GM21526 (cell line): Measurements from ENCODE around the gene PTGFR.

ENCODE experiments used
- ATAC-seq: cut with Tn5 transposase; IDR thresholded peaks from one replicate; pipeline ENCODE4 v1.9.1; 2021; ENCODE audit warnings: moderate library complexity; ENCODE audit not compliant: unreplicated experiment, low FRiP score

Gene PTGFR

DNA sequence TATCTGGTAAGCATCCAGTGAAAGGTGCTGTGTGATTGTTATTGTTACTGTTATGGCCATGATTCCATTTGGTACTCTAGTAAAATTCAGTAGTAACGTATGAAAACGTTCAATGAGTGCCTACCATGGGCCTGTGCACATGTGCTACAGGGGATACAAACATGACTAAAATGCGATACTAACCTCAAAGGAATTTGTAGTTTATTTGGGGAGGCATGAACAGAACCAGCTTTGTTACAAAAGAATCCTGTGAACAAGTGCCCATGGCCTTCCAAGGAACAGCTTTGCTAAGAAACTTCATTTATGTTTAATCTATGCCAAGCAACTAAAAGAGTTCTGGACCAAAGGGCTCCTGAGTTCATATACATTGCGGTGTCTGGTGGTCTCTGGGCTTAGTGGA, 28.7 kb downstream of the PTGFR start:
- ATAC-seq = no peak

DNA sequence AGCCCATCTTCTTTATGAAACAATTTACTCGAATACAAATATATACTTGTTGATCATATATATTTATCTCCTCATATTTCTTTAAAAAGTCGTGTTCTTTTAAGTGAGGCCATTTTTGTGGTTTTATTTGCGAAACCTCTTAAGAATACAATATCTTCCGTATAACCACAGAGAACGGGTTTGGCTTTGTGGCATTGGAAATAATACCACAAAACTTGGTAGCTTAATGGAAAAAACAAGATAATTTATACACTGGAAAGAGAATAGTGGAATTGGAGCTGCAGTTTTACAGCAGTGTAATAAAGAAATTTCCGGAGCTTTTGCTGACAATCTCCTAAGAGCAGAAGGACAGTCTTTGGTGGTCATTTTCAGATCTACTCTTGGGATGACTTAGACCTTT, 29.4 kb downstream of the PTGFR start:
- no peak for ATAC-seq

GRCh38 chr1:78520843-78521242, 30.1 kb downstream of the PTGFR start:
- no peak for ATAC-seq

DNA sequence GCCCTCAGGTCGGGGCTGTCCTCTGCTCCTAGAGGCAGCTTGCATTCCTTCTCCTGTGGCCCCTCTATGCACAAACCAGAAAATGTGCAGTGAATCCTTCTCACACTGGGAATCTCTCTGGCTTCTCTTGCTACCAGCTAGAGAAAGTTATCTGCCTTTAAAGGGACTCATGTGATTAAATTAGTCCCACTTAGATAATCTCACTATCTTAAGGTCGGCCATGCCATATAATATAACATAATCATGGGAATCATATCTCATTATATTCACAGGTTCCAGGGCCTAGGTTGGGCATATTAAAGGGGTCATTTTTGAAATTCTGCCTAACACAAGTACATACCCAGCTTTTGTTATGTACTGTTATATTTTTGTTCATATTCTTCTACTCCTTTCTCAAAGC, 31.4 kb downstream of the PTGFR start:
- ATAC-seq = no peak

DNA sequence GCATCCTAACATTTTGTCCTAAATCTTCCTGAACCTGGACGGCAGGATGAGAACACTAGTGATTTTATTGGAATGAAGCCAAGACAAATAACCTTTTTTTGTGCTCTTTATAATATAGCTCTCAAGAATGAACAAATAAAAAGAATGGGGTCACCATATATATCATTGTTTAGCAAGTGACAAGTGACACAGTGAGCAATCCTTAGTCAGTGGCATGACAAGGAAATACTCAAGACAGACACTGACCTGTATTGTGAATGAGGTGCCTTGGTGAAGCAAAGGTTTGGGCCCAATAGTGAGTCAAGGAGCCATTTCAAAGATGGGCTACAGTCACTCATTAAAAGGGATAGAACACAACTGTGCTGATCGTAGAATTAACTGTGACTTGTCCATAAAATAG, 35.7 kb downstream of the PTGFR start:
- no peak for ATAC-seq

DNA sequence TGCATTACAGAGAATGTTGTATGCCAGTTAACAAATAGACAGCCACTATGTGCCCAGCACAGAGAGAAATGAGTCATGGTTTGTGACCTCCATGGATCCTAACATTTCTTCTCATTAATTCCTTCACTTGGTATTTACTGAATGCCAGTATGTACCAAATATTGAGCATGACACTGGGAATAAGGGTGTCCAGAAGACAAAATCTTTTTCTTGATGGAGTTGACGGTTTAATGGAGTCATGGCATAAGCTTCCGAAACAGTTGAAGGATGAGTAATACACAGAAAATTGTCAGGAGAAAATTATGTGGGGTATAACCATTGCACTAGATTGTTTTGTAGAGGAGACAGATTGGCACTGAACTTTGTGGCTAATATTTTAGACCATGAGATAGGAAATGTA, 36.9 kb downstream of the PTGFR start:
- ATAC-seq = no peak

DNA sequence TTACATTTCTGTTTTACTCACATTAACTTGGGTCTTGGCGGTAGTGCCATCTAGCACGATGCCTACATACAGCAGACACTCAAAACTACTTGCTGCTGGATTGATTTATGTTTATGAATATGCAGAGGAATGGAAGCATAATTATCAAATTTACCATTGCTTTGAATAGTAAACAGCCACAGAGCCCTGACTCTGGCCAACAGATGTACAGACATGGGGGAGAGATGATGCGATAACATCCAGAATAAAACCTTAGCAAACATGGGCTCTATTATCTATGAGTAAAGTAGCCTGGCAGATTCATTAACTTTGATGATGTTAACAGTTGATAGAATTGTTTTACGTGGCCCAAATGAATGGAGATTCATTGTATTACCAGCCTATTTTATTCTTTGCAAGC, 42.8 kb downstream of the PTGFR start:
- no peak for ATAC-seq

DNA sequence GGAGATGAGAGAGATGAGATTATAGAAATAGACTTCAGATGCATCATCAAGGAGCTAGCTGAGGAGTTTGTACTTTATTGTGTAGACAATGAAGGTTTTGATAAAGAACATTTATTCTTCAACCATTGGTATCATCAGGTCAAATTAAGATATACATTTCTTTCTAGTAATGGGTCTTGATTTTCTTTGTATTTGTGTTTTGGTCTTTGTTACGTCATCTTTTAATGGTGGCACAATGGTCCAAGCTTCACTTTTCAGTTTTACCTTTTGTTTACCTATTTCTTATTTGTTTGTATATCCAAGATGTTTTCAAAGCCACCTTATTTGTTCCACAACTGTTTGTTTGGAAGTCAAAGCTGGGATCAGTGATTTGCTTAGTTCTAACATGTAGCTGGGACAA, 44.5 kb downstream of the PTGFR start:
- ATAC-seq = no peak

DNA sequence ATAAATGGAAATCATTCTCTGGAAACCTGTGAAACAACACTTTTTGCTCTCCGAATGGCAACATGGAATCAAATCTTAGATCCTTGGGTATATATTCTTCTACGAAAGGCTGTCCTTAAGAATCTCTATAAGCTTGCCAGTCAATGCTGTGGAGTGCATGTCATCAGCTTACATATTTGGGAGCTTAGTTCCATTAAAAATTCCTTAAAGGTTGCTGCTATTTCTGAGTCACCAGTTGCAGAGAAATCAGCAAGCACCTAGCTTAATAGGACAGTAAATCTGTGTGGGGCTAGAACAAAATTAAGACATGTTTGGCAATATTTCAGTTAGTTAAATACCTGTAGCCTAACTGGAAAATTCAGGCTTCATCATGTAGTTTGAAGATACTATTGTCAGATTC, 45.7 kb downstream of the PTGFR start:
- no peak for ATAC-seq

- ATAC-seq = no peak
Observed at GRCh38 chr1:78540048-78540447, 49.3 kb downstream of the PTGFR start.

- no peak for ATAC-seq
Observed at GRCh38 chr1:78541479-78541878, 50.7 kb downstream of the PTGFR start.

- no peak for ATAC-seq
Observed at GRCh38 chr1:78543941-78544643, 53.3 kb downstream of the PTGFR start.

DNA sequence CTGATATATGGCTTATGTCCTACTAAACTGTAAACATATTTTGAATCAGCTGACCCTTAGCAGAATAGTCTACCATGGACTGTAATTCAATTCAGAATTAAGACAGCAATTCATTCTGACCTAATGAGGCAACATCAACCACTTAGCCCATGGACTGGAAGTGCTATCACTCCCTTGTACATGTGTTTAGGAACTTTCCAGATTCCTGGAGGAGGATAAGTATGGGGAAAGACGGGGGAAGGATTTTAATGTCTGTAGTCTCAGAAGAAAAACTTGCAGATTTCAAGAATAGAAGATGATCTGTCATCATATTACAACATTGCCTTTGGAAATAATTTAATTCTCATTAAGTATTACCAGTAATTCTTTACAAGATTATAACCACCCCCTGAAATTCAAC, 56.3 kb downstream of the PTGFR start:
- no peak for ATAC-seq

- no peak for ATAC-seq
Observed at GRCh38 chr1:78549331-78549730, 58.6 kb downstream of the PTGFR start.

DNA sequence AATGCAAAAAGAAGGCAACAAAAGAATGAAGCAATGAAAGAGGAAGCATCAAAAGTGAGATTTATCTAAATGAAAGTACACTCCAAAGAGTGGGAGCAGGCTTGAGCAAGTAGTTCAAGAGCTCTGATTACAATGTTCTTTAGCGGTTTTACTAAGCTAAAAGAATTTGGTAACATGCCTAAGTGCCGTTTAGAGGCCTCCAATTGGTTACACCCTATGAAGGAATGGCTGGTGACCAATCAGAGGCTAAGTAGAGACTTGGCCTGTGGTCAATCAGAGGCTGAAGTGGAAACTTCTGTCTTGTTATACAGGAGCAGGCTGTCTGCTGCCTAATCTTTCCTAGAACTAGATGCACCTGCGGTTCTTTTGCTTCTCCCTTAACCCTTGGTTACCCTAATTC, 59.1 kb downstream of the PTGFR start:
- no peak for ATAC-seq

GRCh38 chr1:78553859-78554258, 63.1 kb downstream of the PTGFR start:
- ATAC-seq = peak; percentile 55

DNA sequence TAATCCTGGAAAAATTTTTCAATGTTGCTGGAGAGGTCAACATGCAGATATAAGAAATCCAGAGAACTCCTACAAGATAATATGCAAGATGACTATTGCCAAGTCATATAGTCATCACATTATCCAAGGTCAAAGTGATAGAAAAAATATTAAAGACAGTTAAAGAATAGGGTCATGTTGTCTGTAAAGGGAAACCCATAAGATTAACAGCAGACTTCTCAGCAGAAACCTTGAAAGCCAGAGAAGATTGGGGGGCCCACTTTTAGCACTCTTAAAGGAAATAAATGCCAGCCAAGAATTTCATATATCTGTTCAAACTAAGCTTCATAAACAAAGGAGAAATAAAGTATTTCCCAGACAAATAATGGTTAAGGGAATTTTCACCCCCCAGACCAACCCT, 64.1 kb downstream of the PTGFR start:
- no peak for ATAC-seq

GRCh38 chr1:78559680-78560079, 68.9 kb downstream of the PTGFR start:
- no peak for ATAC-seq

DNA sequence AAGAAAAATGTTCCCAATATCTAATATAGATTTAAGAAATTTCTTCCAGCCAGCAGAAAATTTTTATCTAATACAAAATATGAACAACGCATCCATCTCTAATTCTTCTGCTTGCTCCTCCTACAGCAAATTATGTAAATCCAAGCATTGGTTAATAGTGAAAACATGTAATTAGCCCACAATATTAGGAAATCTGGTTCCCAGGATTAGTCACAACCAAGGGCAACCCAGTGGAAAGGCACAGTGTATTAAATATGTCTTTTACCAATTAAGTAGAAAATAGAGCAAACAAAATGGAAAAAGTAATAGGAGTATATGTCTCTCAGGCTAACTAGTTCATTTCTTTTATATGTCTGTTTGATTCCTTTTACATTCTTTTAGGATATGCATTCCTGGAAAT, 70.0 kb downstream of the PTGFR start:
- no peak for ATAC-seq

GRCh38 chr1:78561856-78562255, 71.1 kb downstream of the PTGFR start:
- ATAC-seq = no peak

DNA sequence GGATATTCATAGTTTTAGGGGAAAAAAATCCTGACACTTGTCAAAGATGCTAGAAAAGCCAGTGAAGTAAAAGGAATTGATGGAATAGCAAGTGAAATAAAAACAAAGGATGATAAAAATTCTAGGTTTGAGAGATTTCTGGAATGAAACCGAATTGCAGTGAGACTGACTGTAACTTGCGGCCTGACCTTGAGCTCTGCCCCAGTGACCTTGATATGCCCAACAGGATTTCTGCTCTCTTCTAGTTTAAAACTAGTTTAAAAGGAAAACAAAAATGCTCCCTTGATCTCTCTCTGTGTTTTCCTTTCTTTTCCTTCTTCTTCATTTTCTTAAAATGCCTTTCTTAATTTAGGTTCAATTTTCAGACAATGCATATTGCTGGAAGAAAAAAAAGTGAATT, 74.6 kb downstream of the PTGFR start:
- ATAC-seq = no peak

DNA sequence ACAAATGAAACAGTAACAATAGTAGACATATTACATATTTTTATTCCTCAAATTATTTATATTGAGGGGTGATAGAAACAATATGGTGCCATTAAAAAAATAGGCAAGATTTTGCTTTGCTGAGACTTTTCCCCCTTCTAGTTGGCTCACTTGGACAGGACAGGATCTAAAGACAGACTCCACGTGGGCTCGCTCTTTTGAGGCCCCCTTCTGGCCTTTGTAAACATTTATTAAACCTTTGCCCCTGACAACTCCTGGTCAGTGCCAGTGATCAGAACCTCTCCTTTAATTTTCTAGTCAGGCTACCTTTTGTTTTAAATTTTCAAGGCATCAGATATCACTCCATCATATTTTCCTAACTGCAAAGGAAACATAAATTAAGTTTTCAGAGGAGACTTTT, 79.8 kb downstream of the PTGFR start:
- ATAC-seq = no peak
